ENCODE results near the gene LOXHD1. TPM values are rescaled to one million over a fixed set of nuclear protein-coding genes. Genes with fewer than 3 reads are reported as not detected.
A peak's percentile ranks its signal among the peaks of the same experiment; 100 is the strongest.

Gene LOXHD1
- total RNA-seq, 1 donor from 2014 or later, result not detected

DNA sequence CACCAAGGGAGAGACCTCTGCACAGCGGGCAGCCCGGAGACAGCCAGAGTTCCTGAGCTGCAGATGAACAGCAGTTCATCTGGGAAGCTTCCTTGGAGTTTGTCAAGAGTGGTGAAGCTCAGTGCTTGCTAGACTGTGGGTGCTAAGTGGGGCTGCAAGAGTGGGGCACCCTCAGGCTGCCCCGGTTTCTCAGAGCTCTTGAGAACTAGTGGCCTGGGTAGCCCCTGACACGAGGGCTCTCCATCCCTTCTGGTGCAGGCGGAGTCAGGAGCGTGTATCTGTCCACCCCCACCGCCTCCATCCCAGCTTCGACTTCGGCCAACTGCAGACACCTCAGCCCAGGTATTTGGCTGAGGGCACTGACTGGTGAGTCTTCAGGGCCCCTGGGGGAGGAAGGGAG, 222.0 kb downstream of the LOXHD1 start:
- Mint-ChIP-seq H3K4me3 (no peak overlapping the region), H3K27me3 (ENCODE audit: low read depth) (no peaks in the 10 kb centered on the region), H3K27ac (ENCODE audit: unreplicated experiment) (no peak overlapping the region), H3K9me3 (no peaks in the 10 kb centered on the region), H3K4me1 (peaks cover 32% of the 10 kb centered on the region), H3K36me3 (ENCODE audit: low read depth) (peaks cover 5% of the 10 kb centered on the region)
- DNase-seq (ENCODE audit: low read depth, low spot score), result no peak
- TF ChIP-seq, protein P1, sequence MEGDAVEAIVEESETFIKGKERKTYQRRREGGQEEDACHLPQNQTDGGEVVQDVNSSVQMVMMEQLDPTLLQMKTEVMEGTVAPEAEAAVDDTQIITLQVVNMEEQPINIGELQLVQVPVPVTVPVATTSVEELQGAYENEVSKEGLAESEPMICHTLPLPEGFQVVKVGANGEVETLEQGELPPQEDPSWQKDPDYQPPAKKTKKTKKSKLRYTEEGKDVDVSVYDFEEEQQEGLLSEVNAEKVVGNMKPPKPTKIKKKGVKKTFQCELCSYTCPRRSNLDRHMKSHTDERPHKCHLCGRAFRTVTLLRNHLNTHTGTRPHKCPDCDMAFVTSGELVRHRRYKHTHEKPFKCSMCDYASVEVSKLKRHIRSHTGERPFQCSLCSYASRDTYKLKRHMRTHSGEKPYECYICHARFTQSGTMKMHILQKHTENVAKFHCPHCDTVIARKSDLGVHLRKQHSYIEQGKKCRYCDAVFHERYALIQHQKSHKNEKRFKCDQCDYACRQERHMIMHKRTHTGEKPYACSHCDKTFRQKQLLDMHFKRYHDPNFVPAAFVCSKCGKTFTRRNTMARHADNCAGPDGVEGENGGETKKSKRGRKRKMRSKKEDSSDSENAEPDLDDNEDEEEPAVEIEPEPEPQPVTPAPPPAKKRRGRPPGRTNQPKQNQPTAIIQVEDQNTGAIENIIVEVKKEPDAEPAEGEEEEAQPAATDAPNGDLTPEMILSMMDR (conservative IDR thresholded peaks at IDR 0.05), result no peak

DNA sequence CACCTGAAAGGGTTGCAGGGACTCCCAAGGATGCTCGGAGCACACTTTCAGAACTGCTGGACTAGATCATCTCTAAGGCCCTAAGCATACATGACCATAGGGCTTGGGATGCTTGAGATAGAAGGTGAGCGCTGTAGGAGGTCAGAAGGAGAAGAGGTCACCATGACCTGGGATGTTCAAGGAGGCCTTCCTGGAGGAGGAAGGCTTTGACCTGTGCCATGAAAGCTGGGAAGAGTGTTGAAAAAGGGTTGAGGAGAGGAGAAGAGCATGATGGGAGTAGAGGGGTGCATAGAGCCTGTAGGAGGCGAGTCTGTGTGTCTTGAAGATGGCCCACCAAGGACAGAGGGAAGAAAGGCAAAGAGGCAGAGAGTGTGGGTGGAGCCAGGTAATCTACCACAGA, 222.4 kb downstream of the LOXHD1 start:
- Mint-ChIP-seq H3K36me3 (ENCODE audit: low read depth) (peaks cover 5% of the 10 kb centered on the region), H3K27ac (ENCODE audit: unreplicated experiment) (peak overlapping the region; percentile 35), H3K9me3 (no peaks in the 10 kb centered on the region), H3K27me3 (ENCODE audit: low read depth) (no peaks in the 10 kb centered on the region), H3K4me3 (no peak overlapping the region), H3K4me1 (peaks cover 36% of the 10 kb centered on the region)
- TF ChIP-seq, protein P1 (conservative IDR thresholded peaks at IDR 0.05), result no peak
- no peak for DNase-seq (ENCODE audit: low read depth, low spot score)

DNA sequence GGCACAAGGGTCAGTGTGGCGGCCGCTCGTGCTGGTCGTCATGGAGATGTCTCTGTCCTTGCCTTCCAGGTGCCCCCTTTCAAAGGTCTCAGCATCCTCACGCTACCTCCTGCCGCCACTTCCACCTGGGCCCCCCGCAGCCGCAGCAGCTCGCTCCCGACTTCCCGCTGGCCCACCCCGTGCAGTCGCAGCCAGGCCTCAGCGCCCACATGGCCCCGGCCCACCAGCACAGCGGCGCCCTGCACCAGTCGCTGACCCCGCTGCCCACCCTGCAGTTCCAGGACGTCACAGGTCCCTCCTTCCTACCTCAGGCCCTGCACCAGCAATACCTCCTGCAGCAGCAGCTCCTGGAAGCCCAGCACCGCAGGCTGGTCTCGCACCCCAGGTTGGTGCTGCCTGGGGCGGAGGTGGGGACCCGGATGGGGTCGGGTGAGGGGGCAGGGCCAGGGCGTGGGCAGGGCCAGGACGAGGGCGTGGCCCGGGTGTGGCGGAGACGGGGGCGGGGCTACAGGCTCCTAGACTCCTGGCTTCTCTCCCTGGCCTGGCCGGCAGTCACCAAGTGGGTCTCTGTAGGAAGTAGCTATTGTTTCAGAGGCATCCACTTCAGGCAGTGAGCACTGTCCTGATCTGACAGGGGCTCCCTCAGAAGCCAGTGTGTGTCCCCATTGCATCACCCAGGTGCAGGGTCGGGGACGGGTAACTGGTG, 223.7 kb downstream of the LOXHD1 start:
- Mint-ChIP-seq H3K27ac (ENCODE audit: unreplicated experiment) (no peak overlapping the region), H3K27me3 (ENCODE audit: low read depth) (no peaks in the 10 kb centered on the region), H3K9me3 (no peaks in the 10 kb centered on the region), H3K4me1 (peaks cover 42% of the 10 kb centered on the region), H3K36me3 (ENCODE audit: low read depth) (peaks cover 5% of the 10 kb centered on the region), H3K4me3 (no peak overlapping the region)
- DNase-seq (ENCODE audit: low read depth, low spot score), result no peak
- TF ChIP-seq, protein P1 (conservative IDR thresholded peaks at IDR 0.05), result no peak

DNA sequence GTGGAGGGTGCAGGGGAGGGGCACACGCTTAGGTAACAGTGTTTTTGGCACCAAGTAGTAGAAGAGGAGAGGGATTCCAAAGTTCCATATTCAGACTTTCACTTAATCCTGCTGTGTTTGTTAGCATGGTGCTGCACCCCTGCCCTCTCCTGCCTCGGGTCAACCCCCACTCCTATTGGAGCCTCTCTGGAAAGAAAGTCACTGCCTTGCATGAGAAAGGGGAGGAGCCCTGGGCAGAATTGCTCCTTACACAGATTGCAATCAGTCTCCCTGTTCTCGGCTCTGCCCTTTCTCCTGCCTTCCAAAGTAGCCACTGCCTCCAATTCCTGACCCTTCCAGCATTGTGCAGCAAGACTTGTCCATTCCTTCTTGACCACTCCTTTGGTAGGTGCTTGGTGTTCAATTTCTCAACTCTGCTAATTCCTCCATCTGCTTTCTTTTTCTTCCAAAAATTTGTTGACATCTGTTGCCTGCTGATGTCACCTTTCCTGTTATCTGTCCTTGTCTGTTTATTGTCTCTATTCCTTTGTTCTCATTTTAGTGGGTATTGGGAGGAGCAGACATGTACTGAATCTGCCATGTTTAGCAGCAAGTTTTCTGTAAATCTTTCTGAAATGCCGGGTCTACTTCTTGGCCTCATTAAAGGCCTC, 225.4 kb downstream of the LOXHD1 start:
- TF ChIP-seq, protein P1 (conservative IDR thresholded peaks at IDR 0.05), result no peak
- Mint-ChIP-seq H3K4me3 (peak overlapping the region; percentile 21), H3K27me3 (ENCODE audit: low read depth) (no peaks in the 10 kb centered on the region), H3K4me1 (peaks cover 43% of the 10 kb centered on the region), H3K9me3 (no peaks in the 10 kb centered on the region), H3K36me3 (ENCODE audit: low read depth) (peaks cover 5% of the 10 kb centered on the region), H3K27ac (ENCODE audit: unreplicated experiment) (peak overlapping the region; percentile 62)
- DNase-seq (ENCODE audit: low read depth, low spot score), result no peak

DNA sequence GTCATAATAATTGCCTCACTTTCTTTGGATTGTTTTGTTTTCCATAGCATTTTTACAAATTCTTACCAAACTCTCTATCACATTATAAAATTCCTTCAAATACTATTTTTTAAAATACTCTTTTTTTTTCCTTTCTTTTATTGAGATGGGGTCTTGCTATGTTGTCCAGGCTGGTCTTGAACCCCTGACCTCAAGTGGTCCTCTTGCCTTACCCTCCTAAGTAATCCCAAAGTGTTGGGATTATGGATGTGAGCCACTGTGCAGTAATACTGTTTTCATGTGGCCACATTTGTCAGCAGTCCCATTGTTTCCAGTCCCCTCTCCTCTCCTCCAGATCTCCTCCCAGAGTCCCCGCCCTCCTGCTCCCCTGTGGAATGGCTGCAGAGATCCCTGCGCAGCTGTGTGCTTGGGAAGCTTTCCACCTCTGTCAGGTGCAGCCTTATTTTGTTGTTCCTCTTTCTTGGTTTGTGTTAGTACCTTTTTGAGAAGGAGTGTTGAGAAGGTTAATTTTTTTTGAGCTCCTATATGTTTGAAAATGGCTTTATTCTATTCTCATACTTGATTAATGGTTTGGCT, 227.3 kb downstream of the LOXHD1 start:
- Mint-ChIP-seq H3K4me3 (no peak overlapping the region), H3K4me1 (peaks cover 43% of the 10 kb centered on the region), H3K36me3 (ENCODE audit: low read depth) (peaks cover 6% of the 10 kb centered on the region), H3K9me3 (no peaks in the 10 kb centered on the region), H3K27me3 (ENCODE audit: low read depth) (no peaks in the 10 kb centered on the region), H3K27ac (ENCODE audit: unreplicated experiment) (peak overlapping the region; percentile 39)
- DNase-seq (ENCODE audit: low read depth, low spot score), result no peak
- TF ChIP-seq, protein P1 (conservative IDR thresholded peaks at IDR 0.05), result no peak

Measured in neural crest cell (in vitro differentiated cells).